Nucleus accumbens (tissue), 56 donors: Measurements from ENCODE around the gene CHST3.
A peak's percentile ranks its signal among the peaks of the same experiment; 100 is the strongest.

ENCODE experiments used
- DNase-seq, 56 donors: peaks; one replicate each; lab custom pipeline; 2025; lab: John Stamatoyannopoulos, UW

CHST3 gene

GRCh38 chr10:72008096-72008981 lies 44.1 kb downstream of the CHST3 start:
- DNase-seq: no peak

- no peak for DNase-seq
Observed at GRCh38 chr10:72009051-72009424, 44.8 kb downstream of the CHST3 start.

GRCh38 chr10:72009425-72010081 lies 45.4 kb downstream of the CHST3 start:
- peak in 48 of 56 donors; percentile 37 to 82 (median 62) for DNase-seq

- DNase-seq: no peak
Observed at GRCh38 chr10:72010234-72010973, 46.2 kb downstream of the CHST3 start.

- peak in 1 of 56 donors; percentile 53 for DNase-seq
Observed at GRCh38 chr10:72011016-72011415, 46.8 kb downstream of the CHST3 start.

GRCh38 chr10:72011468-72011867 lies 47.3 kb downstream of the CHST3 start:
- peak in 49 of 56 donors; percentile 18 to 80 (median 64) for DNase-seq

GRCh38 chr10:72011976-72012512 lies 47.8 kb downstream of the CHST3 start:
- peak in 8 of 56 donors; percentile 18 to 52 (median 36) for DNase-seq

GRCh38 chr10:72012796-72013195 lies 48.6 kb downstream of the CHST3 start:
- peak in 2 of 56 donors; percentile 44 to 45 for DNase-seq

GRCh38 chr10:72013202-72013945 lies 49.2 kb downstream of the CHST3 start:
- DNase-seq: peak in 43 of 56 donors; percentile 18 to 74 (median 48)

GRCh38 chr10:72014197-72014596 lies 50.0 kb downstream of the CHST3 start:
- no peak for DNase-seq

- DNase-seq: peak in 1 of 56 donors; percentile 12
Observed at GRCh38 chr10:72014785-72015480, 50.7 kb downstream of the CHST3 start.

GRCh38 chr10:72015841-72016240 lies 51.6 kb downstream of the CHST3 start:
- DNase-seq: no peak

GRCh38 chr10:72016608-72017300 lies 52.6 kb downstream of the CHST3 start:
- peak in 24 of 56 donors; percentile 16 to 59 (median 31) for DNase-seq

GRCh38 chr10:72019085-72019876 lies 55.1 kb downstream of the CHST3 start:
- no peak for DNase-seq

- DNase-seq: no peak
Observed at GRCh38 chr10:72020914-72021809, 57.0 kb downstream of the CHST3 start.

- DNase-seq: no peak
Observed at GRCh38 chr10:72022228-72022627, 58.0 kb downstream of the CHST3 start.

GRCh38 chr10:72024596-72024995 lies 60.4 kb downstream of the CHST3 start:
- no peak for DNase-seq
